Right lobe of liver (tissue), 4 donors: ENCODE measurements around the gene ACSF3.

Source experiments
- POLR2A ChIP-seq: fragments of 450-650 bp; IDR thresholded peaks from one replicate; pipeline ENCODE4 v1.6.1; 2017; ENCODE audit warnings: antibody characterized with exemption, mild to moderate bottlenecking
- TF ChIP-seq, protein P1 (sequence below), 4 donors: fragments of 200-600 bp in 3 of 4; fragments of 450-650 bp in 1 of 4; IDR thresholded peaks; one replicate each; pipeline versions ENCODE4 v1.5.1 to v1.8.0; 2016 to 2022; ENCODE audit warnings: antibody characterized with exemption in 4 of 4, mild to moderate bottlenecking in 2 of 4
- donor health status: DM: no; HTN: no; CAD: no.
- donor health status: DM: no; HTN: no; CAD: no.
- donor health status: DM: no; HTN: yes; CAD: no.

DNA sequence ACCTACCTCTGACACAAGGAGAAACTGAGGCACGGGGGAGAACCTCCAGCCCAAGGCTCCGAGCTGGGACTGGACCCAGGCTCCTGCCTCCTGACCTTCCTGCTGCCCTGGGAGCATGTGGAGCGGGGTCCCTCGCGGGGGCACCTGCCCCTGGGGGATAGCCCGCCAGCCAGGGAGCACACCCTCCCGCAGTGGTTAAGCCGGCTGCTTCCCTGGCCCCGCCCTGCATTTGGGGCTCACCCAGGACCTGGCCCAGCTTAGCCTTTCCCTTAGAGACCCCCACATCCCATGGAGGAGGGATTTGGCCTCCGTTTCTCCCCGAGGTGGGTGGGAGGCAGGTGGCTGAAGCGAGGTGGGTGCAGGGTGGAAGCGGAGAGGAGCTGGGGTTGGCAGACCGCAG, 76.1 kb downstream of the ACSF3 start:
- no peak for TF ChIP-seq POLR2A
- TF ChIP-seq, protein P1, sequence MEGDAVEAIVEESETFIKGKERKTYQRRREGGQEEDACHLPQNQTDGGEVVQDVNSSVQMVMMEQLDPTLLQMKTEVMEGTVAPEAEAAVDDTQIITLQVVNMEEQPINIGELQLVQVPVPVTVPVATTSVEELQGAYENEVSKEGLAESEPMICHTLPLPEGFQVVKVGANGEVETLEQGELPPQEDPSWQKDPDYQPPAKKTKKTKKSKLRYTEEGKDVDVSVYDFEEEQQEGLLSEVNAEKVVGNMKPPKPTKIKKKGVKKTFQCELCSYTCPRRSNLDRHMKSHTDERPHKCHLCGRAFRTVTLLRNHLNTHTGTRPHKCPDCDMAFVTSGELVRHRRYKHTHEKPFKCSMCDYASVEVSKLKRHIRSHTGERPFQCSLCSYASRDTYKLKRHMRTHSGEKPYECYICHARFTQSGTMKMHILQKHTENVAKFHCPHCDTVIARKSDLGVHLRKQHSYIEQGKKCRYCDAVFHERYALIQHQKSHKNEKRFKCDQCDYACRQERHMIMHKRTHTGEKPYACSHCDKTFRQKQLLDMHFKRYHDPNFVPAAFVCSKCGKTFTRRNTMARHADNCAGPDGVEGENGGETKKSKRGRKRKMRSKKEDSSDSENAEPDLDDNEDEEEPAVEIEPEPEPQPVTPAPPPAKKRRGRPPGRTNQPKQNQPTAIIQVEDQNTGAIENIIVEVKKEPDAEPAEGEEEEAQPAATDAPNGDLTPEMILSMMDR (IDR thresholded peaks at IDR 0.05), result no peak
